ENCODE data around the gene ZCCHC4. TPM values are rescaled to one million over a fixed set of nuclear protein-coding genes. Genes with fewer than 3 reads are reported as not detected.
A peak's percentile ranks its signal among the peaks of the same experiment; 100 is the strongest.

ZCCHC4 gene, protein sequence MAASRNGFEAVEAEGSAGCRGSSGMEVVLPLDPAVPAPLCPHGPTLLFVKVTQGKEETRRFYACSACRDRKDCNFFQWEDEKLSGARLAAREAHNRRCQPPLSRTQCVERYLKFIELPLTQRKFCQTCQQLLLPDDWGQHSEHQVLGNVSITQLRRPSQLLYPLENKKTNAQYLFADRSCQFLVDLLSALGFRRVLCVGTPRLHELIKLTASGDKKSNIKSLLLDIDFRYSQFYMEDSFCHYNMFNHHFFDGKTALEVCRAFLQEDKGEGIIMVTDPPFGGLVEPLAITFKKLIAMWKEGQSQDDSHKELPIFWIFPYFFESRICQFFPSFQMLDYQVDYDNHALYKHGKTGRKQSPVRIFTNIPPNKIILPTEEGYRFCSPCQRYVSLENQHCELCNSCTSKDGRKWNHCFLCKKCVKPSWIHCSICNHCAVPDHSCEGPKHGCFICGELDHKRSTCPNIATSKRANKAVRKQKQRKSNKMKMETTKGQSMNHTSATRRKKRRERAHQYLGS
- total RNA-seq, result 4.6 and 5.3 TPM in 2 replicates

DNA sequence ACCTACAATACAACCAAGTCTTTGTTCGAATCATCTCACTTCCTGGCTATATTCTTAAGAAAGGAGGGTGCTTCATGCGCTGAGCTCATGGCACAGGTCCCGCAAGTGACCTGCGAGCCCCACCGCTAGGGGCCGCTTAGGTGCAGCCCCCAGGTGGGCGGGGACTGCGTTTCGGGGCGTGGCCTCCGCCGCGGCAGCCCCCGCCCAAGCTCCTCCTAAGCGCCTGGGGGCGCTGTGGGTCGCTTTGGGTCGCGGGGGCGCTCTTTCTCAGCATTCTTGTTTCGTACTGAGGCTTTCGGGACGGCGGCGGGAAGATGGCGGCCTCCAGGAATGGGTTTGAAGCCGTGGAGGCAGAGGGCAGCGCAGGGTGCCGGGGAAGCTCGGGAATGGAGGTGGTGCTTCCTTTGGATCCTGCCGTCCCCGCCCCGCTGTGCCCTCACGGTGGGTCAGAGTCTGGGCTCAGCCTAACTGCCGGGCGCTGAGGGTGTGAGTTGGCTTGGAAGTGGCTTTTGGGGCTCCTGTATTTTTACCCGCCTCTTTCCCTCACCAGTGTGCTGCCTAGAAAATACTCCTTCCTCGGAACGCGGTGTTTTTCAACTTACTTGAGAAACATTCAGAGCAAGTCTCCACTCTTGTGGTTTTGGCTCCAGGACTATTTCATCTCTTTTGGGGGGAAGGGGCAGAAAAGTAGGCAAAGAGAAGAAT lies at the start of gene ZCCHC4:
Gene ZCCHC4 (plus strand): TSS at position 279 of the 705 bp plus-strand sequence. CDS start 36 bp downstream, at position 315.
- DNase-seq (ENCODE audit: low read depth in 2 of 2), result peak; percentile 82 to 94

DNA sequence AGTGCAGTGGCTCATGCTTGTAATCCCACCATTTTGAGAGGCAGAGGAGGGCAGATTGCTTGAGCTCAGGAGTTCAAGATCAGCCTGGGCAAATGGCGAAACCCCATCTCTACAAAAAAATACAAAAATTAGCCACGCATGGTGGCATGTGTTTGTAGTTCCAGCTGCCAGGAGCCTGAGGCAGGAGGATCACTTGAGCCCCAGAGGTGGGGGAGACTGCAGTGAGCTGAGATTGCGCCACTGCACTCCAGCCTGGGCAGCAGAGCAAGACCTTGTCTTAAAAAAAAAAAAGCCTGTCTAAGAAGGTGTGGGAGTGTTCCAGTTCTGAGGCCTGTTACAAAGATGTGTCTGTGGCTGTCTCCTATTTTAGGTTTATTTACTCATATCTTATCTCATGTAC lies 40.7 kb upstream of the ZCCHC4 start:
- DNase-seq (ENCODE audit: low read depth in 2 of 2), result no peak

DNA sequence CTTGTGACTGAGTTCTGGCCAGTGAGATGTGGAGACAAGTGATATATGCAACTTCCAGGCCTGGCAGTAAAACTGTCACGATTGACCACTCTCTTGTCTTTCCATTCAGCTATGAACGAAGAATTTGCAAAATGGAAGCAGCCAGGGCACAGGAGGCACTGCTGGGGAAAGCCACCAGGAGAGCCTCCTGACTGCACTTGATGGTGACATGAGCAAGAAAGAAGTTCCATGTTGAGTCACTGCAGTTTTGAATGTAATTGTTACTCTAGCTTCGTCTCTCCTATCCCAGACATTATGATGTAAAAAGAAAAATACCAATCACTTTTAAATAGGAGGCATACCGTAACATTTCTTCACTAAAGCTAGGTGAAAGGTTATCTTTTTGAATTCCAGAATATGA lies 32.4 kb upstream of the ZCCHC4 start:
- DNase-seq (ENCODE audit: low read depth in 2 of 2), result no peak

DNA sequence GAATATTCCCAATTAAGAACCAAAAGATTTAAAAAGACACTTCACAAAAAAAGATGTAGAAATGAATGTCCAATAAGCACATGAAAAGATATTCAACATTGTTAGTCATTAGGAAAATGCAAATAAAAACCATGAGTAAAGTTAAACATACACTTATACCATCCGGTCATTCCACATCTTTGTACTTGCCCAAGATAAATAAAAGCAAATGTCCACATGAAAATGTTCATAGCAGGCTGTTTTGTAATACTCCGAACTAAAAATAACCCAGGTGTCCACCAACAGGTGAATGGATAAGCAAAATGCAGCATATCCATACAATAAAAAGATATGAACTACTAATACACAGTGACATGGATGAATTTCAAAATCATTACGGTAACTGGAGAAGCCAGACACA lies 28.6 kb upstream of the ZCCHC4 start:
- no peak for DNase-seq (ENCODE audit: low read depth in 2 of 2)

DNA sequence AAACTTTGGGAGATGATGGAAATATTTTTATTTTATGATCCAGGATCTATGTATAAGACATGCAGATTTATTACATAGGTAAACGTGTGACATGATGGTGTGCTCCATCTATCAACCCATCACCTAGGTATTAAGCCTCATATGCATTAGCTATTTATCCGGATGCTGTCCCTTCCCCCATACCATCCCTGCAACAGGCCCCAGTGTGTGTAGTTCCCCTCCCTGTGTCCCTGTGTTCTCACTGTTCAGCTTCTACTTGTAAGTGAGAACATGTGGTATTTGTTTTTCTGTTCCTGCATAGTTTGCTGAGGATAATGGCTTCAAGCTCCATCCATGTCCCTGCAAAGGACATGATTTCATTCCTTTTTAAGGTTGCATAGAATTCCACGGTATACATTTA lies 28.1 kb upstream of the ZCCHC4 start:
- no peak for DNase-seq (ENCODE audit: low read depth in 2 of 2)

DNA sequence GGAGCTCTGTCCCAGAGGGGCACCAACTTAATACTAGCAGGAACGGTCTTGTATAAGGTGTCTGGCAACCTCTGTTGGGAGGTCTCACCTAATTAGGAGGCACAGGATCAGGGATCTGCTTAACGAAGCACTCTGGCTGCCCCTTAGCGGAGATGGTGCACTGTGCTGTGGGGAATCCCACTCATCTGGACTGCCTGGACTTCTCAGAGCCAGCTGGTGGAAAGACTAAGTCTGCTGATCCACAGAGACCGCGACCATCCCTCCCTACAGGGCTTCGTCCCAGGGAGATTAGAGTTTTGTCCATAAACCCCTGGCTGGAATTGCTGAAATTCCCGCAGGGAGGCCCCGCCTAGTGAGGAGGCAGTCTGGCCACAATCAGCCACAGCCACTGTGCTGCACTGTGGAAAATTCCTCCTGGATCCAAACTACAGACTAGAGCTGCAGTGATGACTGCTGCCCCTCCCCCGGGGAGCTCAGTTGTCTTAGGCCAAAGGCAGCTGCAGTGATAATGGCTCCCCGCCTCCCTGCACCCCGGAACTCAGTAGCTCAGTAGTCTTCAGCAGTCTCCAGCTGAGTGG lies 22.0 kb upstream of the ZCCHC4 start:
- DNase-seq (ENCODE audit: low read depth in 2 of 2), result no peak

DNA sequence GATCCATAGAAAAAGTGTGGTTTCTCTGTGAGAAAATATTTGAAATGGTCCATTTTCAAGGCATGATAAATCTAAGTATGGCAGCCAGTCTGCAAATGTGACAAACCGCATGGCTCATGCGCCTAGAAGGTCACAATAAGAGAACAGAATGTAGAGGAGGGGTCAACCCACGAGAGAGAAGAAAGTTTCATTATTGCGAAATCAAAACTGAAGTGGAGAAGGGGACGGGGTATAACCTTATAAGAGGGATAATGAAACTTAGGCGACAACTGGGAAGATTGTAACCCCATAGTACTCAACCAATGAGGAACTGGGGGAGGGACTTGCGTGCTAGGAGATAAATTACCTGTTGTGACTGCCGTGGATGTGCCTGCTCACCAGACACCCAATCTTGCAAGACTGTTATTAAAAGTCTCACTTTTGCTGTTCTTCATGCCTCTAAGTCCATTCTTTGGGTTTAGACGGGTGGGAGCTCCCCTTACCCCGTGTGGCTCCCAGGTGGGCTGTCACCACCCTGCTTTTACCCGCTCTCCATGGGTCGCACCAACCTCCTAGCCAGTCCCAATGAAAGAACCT lies 21.3 kb upstream of the ZCCHC4 start:
- DNase-seq (ENCODE audit: low read depth in 2 of 2), result no peak

DNA sequence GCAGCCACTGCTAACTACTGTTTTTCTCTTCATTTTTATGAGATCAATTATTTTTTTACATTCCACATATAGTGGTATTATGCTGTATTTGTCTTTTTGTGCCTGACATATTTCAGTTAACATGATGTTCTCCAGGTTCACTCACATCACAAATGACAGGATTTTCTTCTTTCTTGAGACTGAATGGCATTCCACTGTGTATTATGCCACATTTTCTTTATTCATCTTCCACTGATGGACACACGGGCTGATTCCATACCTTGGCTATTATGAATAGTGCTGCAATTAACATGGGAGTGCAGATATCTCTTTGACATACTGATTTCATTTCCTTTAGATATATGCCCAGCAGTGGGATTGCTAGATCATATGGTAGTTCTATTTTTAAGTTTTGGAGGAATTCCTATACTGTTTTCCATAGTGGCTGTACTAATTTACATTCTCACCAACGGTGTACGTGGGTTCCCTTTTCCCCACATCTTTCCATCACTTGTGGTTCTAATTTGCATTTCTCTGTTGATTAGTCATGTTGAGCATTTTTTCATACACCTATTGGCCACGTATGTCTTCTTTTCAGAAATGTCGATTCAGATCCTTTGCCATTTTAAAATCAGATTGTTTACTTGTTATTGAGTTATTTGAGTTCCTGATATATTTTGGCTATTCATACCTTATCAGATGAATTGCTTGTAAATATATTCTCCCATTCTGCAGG lies 14.9 kb upstream of the ZCCHC4 start:
- no peak for DNase-seq (ENCODE audit: low read depth in 2 of 2)

DNA sequence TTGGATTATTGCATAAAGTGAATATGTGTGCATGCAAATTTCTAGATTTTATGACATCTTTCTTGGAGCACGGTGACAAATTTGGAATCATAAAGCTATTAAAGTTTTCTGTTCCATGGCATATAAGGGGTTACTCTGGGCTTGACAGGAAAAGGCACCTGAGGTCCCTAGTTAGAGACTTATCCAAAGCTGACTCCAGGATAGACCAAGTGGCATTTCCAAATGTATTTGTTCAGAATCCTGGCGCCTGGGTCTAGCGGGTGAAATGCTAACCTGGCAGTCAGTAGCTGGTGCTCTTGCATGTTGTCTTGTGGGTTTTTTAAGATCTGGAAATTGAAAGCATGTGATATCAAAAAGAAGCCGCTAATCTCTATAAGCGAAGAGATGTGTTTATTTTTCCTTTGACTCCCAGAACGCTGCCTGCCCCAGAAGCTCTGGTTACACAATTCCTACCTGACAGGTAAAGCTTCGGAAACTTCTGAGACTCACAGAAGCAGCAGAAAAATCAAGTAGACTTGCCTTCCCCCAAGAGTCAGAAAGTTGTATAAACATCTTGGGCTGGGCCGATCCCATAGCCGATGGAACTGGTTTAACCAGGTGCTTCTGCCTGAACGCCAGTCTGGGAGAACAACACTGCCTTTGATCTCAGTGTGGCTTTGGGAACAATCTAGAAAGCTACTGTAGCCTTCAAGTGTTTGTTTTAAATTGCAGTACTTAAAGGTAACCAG lies 12.9 kb upstream of the ZCCHC4 start:
- DNase-seq (ENCODE audit: low read depth in 2 of 2), result no peak

DNA sequence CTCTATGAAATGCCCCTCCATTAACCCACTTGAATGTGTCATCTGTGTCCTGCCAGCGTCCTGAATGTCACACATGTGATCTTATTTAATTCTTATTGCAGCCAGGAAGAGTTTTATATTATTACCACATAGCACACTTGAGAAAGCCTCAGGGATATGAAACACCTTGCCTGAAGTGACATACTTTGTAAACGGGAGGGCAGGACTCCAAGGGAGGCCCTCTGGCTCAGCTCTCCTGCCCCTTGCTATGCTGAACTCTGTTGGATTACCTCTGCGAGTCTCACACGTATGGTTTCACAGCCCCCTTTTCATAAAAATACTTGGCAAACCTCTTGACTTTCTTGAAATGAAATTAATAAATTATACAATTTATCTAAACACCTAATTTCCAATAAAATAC lies 11.1 kb upstream of the ZCCHC4 start:
- no peak for DNase-seq (ENCODE audit: low read depth in 2 of 2)

DNA sequence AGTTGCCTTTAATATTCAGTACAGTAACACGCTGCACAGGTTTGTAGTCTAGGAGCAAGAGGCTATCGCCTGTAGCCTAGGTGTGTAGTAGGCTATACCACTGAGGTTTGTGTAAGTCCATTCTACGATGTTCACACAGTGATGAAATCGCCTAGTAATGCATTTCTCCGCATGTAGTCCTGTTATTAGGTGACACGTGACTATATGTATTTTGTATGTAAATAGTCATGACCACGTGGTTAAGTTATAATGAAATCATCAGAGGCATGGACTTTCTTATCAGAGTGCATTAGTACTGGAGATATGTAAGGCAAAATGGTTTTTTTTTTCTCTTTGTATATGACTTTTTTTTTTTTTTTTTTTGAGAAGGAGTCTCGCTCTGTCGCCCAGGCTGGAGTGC lies 9.9 kb upstream of the ZCCHC4 start:
- DNase-seq (ENCODE audit: low read depth in 2 of 2), result no peak

DNA sequence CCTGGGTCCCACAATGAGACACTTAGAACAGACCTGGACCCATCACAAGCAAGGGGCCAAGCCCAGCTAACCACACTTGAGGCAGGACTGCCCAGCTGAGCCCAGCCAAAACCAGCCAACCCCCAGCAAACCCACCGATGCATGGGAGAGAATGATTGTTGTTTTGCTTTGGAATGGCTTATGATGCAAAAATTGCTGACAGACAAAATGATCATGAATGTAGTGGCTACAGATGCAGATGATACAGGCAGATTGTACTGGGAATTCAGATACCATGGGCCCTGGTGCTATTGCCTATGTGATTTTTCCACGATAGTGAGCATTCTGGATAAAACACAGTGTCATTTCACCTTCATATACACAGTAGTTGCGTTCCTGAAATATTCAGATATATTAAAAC lies 9.0 kb upstream of the ZCCHC4 start:
- DNase-seq (ENCODE audit: low read depth in 2 of 2), result no peak

DNA sequence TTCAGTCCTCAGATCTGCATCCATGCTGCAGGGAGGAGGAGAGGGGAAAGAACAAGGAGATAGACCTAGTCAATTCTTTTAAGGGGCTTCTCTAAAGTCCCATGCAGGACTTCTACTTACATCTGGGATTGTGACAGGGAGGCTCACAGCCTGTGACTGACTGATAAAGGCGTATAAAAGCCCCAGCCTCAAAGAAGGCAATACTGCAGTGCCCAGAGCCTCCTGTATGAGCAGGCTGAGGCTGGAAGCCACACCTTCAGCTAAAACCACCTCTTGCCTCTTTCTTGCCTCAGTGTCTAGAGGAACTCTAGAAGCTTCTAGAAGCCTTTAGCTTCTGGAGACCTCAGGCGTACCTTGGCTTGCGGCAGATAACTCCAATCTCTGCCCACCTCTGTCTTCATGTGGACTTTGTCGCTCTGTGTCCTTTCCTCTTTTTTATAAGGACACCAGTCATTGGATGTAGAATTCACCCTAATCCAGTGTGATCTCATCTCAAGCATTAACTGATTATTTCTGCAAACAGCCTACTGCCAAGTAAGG lies 6.0 kb upstream of the ZCCHC4 start:
- DNase-seq (ENCODE audit: low read depth in 2 of 2), result no peak

DNA sequence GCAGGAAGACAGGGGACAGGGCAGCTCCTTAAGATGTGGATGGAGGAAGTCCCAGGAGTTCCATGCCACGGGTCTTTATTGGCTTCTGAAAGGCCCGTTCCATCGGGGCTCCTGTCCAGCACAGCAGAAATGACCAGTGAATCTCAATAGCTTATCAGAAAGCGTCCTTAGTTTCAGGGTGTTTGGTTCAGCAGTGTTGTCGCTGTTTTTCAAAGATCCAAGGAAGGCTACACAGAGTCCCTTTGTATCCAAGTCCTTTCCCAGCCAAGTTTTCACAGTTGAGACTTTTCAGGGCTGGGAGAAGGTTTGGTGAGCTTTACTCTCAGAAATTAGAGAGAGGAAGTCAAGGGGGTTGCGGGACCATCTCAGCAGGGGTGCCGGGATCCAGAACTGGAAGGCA lies 5.0 kb upstream of the ZCCHC4 start:
- no peak for DNase-seq (ENCODE audit: low read depth in 2 of 2)

DNA sequence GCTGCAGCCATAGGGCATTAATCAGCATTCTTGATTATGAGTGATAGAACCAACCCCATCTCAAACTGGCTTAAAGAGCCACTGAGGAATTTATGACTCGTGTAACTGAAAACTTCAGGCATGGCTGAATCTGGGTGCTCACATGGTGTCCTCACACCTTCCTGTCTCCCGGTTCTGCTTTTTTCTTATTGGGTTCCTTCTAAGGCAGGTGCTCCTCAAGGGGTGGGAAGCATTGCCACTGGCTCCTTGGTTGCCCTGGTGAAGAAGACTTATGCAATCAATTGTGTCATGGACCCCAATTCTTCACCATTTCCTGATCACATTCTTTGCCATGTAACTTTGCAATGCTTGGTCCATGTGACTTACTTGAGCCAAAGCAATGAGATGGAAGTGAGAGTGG lies 4.3 kb upstream of the ZCCHC4 start:
- no peak for DNase-seq (ENCODE audit: low read depth in 2 of 2)

DNA sequence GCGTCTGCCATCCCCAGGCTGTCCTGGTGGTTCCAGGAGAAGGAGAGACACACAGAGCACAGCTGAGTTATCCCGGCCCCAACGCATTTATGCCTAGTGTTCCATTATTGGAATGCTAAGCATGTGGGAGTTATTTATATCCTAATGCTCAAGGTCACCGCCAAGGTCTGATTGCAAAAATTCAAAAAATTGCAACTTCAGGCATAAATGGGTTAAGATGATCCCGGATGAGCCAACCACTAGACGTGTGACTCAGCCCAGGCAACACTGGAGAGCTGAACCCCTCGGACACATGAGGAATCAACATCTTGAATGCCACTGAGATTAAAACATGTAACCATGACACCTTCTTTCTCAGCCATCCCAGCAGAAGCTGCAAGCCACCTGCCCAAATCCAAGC lies 3.8 kb upstream of the ZCCHC4 start:
- DNase-seq (ENCODE audit: low read depth in 2 of 2), result no peak

DNA sequence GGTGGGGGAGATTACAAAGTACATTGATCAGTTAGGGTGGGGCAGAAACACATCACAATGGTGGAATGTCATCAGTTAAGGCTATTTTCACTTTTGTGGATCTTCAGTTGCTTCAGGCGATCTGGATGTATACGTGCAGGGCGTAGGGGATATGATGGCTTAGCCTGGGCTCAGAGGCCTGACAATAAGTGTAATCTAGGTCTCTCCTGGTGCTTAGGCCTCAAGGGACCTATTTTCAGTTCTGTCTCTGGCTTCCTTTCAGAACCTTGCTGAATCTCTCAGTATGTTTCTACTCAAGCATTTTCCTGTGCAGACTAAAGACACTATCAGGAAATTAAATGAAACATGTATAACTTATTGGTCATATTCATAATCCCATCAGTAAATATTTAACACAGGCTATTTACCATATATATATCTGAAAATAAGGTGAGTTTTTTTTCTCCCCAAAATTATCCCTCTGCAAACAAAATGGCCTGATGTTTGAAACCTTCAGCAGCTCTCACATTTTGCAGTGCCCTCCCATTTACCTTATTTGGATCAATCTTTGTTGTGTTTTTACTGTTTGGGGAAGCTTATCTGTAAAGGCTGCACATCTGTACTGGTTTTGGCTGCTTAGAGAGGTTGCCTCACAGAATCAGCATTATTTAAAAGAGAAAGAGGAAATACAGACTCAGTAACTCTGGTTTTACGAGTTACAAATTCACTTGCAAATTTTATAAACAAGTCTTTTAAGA lies 2.3 kb upstream of the ZCCHC4 start:
- DNase-seq (ENCODE audit: low read depth in 2 of 2), result no peak

DNA sequence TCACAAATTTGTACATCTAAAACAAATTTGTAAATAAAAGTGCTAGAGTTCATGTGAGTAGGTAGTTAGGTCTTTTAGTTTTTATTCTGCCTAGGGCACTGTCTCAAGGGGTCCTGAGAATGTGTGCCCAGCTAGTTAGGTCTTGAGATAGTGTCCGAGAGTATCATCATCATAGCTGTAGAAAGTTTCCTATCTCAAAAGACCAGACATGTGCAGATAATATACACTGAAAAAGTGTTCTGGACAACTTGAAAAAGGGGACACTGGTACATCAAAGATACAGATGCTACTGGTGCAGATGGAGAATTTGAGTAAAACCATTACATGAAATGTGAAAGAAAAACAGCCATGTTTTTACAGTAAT lies 1.8 kb upstream of the ZCCHC4 start:
- DNase-seq (ENCODE audit: low read depth in 2 of 2), result no peak

DNA sequence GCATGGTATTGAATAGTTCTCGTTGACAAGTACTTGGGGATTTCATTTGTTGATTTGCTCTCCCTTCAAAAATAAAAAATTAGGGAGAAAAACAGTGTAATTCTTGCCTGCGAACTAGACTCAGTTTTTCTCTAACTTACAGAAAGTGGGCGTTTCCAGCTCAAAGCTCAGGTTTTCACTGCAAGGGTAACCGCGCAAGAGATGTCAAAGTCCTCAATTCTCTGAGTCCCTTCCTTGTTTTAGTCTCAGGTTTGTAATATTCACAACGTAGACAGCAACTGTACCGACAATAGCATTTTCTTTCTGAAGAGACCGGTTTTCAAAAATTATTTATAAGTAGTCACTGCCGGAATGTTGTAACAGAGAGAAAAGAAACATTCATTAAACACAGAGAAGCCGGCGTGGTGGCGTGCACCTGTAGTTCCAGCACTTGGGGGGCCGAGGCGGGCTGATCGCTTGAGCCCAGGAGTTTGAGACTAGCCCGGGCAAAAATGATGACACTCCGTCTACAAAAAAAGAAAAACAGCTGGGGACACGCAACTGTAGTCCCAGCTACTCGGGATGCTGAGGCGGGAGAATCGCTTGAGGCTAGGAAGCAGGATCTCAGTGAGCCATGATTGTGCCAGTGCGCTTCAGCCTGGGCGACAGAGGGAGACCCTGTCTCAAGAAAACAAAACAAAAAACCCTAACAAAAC lies 774 bp downstream of the ZCCHC4 start:
- DNase-seq (ENCODE audit: low read depth in 2 of 2), result peak in 1 of 2 donors; percentile 17
